NK-92 (cell line): ENCODE data around the gene MMP13.
"Not testable (repeated sequence)": the region's sequence is repeated elsewhere in the genome, so short reads cannot be mapped to it uniquely, and the experiment has no call there.

Experiments used
- DNase-seq: peaks from one replicate; lab custom pipeline; 2025; ENCODE audit not compliant: unreplicated experiment; lab: John Stamatoyannopoulos, UW

MMP13 gene

DNA sequence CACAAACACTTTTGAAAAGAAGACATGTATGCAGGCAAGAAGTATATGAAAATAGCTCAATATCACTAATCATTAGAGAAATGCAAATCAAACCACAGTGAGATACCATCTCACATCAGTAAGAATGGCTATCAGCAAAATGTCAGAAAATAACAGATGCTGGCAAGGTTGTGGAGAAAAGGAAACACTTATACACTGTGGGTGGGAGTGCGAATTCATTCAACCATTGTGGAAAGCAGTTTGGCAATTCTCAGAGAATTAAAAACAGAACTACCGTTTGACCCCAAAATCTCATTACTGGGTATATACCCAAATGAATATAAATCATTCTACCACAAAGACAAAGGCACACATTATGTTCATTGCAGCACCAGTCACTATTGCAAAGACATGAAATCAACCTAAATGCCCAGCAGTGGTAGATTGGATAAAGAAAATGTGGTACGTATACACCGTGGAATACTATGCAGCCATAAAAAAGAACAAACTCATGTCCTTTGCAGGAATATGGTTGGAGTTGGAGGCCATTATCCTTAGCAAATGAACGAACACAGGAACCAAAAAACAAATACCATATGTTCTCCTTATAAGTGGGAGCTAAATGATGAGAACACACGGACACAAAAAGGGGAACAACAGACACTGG is 18.5 kb downstream of the MMP13 start:
- no peak for DNase-seq

DNA sequence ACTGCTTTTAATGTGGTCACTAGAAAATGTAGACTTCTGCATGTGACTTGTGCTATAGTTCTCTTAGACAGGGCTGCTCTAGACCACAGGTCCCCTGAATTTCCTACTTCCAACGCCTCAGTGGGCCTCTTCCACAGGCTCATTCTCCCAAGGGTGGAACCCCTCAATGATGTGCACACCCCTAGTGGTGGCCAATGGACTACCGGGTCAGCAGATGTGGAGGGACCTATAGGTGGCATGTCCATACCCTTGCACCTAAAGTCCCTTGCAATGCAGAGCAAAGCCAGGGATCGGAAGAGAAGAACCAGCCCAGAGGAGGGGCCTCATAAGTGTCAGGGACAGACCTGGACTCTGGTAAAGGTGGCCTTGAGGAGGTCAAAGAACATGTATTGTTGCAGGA is 20.0 kb downstream of the MMP13 start:
- no peak for DNase-seq

DNA sequence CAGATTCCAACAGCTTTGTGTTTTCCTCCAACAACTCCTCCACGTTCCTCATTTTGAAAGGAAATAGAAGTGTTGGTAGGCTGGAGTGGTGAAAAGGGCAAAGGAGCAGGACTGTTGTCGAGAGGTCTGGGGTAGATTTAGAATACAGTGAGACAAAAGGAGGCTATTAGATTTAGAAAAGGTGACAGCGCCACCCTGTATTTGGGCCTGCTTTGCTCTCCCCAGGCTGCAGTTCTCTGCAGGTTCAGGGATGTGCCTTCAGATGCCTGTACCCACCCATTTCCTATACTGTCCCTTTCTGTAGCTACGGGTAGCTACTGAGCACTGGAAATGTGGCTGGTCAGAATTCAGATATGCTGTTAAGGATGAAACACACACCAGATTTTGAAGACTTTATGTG is 20.8 kb downstream of the MMP13 start:
- no peak for DNase-seq

DNA sequence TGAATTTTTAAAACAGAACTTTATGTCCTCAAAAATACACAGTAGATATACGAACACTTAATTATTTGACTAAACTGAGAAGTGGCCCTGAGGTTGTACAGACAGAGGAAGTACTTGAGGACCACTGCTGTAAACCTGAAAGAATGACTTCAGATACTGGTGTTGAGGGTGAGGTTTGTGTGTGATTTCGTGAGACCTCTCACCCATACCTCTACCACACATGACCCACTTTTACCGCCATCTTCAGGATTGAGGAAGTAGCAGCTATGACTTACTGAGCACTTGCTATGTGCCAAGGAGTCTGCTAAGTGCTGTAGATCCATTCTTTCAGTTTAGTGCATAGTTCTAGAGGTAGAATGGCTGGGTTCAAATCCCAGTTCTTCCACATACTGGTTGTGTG is 21.9 kb downstream of the MMP13 start:
- DNase-seq, result no peak

DNA sequence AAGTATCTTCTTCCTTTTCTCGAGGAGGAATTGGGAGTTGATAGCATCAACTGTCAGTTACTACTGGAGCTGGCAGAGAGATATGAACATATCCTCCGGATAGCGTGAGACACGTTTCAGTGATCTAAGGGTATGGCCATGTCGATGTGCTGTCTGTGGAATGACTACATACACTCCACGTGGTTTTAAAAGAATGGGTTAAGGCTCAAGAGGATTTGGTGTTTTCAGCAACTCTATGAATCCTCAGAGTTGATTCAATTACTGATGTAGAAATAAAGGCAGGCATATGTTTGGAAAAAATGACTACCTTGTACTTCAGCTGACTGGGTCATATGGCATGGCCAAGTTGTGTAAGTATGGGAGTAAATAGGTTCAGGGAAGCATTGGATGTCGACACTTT is 22.9 kb downstream of the MMP13 start:
- no peak for DNase-seq

DNA sequence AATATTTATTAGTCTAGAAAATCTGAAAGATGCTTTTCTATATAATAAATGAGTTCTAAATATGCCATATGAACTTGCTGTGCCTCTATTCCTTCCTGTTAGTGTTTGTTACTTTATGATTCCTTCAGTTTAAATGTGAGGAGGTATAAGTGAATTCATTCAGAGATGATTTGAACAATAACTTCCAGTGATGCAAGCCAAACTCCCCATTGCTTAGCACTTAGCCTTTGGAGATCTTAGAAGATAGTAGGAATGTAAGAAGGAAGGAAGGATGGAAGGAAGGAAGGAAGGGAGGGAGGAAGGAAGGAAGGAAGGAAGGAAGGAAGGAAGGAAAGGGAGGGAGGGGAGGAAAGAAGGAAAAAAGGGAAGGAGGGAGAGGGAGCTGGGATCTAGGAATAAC is 25.1 kb downstream of the MMP13 start:
- no peak for DNase-seq

DNA sequence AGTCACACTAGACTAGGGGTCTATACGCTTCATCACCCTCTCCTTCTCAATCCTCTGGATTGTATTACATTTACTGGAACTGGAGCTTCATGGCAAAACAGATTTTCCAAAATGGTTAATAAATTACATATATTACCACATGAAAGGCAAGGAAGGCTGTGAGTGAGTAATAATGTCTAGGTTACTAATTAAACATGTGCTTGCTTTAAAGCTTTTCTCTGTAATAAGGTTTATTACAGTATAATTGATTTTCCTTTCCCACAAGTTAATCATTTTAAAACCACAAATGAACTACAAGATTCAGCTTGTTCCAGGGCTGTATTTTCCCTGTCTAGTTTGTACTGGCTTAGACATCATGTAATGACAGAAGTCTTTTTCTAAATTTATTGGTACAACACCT is 25.6 kb downstream of the MMP13 start:
- DNase-seq, result no peak

DNA sequence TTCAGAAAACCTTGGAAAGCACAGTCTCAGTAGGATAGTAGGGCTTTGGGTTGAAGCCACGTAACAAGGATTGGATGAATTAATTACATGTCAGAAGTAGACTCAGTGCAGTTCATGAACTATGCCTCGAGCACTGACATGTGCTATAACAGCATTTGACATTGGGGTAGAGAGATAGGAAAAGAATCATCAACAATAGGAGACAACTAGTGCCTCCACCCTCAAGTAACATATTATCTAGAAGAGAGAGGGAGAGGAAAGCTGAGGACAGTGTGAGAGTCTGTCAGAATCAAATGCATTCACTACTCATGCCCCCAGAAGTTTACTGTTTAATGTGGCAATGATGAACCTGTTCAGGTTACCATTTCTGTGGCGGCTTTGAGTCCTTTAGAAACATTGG is 26.4 kb downstream of the MMP13 start:
- DNase-seq, result no peak

DNA sequence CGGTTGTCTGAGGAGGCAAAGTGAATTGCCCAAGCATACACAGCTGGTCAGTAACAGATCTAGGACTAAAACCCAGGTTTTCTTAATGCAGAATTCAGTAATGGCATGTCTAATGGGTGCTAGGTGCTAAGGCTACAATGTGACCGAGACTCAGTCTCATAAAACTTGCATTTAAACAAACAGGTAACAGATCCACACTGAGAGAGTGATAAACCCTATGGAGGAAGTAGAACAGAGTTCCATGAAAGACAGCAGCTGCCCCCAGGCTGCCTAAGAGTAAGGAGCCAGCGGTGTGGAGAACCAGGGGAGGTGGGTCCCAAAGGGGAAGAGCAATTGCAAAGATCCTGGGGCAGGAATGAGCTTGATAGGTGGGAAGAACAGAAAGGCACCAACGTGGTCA is 27.3 kb downstream of the MMP13 start:
- DNase-seq, result no peak

DNA sequence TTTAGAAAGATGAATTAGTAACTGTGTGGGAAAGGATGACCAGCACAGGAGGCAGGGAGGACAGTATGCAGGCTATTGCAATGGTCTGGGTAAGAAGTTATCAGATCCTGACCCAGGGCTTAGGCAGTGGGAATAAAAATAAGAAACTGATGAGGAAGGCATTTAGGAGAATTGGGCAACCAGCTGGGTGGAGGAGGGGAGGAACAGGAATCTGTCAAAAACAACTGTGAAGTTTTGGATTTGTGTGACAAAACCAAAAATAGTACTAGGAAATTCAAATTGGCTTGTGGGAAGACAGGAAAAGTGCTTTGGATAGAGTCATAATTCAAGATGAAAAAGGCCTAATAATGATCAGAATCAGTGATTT is 27.9 kb downstream of the MMP13 start:
- DNase-seq, result no peak

DNA sequence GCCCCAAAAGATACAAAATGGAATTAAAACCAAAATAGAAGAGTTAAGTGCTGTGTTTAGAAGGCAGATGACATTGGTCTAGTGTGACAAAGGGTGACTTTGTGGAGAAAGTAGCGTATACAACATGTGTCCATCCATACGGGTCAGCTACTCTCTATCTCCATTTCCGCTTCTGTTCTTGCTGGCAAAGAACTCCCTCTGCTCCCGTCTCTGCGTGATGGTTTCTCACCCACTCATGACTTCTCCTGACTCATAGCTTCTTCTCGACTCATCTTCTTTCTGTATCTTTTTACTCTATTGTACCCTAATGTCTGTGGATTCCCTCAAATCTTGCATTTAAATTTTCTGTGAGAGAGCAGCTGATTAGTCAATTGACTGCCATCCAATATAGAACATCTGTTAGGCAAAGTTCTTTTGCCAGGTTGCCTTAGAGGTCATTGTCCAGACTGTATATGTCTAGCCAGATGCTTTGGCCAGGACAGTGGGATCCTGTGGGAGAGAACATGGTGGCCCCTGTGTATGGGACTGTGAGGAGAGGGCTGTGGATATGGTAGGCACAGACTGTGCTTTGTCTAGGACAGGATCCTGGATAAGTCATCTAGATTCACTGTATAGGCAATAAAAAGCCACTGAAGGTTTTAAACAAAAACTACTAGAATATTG is 28.4 kb downstream of the MMP13 start:
- DNase-seq, result no peak

DNA sequence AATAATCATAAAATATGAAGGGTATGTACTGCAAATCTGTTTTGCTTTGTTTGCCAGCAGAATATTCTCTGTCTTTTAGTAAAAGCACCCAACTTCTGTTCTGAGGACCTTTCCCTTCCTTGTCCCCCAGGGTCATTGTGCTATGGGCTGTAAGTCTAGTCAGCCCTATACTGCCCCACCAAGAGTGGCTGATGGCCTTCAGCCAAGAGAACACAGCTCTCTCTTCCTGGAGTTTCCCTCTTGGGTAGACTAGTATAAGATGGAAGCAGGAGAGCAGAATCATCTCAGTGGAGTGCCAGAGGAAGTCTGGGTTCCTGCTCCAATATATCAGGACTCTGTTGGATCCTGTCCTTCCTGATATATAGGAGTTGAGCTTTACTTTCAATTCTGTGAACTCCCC is 29.0 kb downstream of the MMP13 start:
- no peak for DNase-seq

DNA sequence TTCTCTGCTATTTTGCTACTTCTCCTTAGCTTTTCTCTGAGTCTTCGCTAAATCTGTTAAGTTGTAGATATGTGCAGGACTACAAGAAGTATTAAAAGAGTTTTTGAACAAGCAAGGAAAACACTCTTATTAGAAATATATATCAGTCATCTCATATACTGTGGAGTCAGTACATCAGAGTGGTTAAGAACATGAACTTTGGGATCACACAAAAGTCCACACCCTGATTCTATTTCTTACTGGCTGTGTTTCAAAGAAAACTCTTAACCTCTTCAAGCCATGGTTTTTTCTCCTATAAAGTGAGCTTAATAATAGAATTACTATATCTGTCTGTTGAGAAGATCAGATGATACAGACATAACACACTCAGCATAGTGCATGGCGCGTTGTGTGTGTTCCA is 29.5 kb downstream of the MMP13 start:
- DNase-seq, result no peak

DNA sequence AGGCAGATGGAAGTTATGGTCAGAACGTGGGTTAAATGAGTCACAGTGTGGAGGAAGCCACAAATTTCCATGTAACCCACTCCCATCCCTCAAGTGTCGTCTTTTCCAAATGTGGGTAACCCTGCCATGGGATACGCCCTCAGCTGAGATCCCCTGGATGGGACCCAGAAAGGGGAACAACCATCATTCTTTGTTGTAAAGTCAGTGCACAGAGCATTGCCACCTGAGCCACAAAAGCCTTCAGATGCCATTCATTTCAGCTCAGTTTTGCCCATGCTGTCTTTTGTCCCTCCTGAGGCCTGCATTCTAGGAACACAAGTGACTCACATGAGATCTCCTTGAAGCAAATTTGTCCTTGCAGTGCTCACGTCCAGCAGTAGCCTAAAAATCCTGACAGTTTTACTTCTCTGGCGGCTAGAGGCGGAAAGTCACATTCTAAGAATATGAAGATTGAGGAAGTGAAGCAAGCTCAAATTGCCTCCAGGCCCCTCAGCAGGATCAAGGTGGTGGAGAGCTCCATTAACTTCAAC is 30.6 kb downstream of the MMP13 start:
- no peak for DNase-seq

DNA sequence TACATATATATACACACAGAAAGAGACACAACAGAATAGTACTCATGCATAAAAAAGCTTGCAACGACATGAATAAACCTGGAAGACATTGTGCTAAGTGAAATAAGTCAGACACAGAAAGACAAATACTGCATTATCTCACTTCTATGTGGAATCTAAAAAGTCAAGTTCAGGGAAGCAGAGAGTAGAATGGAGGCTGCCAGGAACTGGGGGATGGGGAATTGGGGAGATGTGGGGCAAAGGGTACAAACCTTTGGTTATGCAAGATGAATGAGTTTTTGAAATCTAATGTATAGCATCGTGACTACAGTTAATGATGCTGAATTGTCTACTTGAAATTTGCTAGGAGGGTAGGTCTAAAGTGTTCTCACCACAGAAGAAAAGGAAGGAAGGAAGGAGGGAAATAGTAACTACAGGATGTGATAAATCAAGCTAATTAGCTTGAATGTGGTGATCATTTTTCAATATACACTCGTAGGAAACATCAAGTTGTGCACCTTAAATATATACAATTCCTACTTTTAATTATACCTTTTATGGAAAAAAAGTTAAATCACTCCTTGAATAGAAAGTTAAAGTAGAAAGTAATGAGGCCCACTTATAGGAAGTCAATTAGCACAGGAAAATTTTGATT is 33.8 kb downstream of the MMP13 start:
- DNase-seq, result no peak

DNA sequence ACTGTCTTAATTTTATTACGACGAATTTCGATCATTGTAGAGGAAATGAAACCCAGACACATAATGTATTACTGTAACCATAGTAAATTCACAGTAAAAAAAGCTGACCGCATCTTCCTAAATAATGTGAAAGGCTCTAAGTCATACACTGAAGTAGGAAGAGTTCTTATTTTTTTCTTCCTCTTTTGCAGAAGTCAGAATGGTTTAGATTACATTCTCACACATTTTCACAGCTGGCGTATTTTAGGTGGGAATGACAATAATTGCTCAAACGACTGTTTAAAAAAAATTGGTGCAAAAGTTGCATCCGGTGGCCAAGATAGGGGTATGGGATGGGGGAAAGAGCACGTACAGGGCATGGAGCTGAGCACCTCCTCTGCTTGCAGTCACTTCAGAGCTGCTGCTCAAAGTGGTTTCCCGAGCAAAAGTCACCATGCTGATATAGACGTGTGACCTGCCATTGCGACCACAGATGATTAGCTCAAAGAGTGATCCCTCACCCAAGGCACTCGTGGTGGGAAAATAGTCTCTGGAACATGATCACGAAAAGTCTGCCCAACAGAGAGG is 35.3 kb downstream of the MMP13 start:
- no peak for DNase-seq

DNA sequence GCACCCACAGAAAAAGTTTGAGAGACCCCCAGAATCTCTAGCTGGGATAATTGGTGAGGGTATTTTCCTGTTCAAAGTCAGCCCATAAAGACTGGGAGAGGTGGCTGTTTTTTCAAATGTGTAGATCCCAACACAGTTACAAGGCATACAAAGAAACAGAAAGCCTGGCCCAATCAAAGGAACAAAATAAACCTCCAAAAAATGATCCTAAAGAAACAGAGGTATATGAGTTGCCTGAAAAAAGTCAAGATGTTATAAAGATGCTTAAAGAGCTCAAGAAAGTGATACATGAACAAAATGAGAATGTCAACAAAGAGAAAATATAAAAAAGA is 40.5 kb downstream of the MMP13 start:
- no peak for DNase-seq

DNA sequence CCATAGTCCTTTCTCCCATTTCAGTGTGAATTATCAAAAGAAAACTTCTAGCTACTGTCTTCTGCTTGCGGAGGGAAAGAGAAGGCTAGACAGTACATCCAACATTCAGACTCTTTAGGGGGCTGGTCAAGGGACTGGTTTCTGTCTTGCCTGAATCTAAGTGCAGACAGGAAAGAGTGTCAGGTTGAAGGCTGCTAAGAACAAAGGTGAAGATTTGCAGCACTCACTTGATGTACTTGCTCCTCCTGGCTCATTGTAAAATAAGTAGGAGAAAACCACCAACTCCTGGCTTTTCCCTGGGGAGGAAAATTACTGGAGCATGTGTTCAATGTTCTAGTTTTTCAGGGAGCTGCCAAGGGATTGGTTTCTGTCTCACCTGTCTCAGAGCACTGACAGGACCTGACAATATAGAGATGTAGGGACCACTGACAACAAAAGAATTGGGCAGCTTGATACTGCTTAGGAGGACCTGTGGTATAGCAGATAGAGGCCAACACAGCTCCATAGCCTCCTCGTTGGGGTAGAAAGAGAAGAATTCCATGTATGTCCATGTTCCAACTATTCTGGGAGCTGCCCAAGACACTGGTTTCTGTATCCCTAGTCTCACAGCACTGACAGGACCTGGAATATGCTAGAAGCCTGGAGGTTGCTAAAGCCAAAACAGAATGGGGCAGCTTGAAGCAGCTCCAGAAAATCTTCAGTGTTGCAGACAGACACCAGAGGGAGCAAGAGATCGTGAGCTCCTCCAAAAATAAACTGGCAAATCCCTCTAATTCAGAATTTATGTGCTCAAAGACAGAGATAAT is 41.1 kb downstream of the MMP13 start:
- no peak for DNase-seq

DNA sequence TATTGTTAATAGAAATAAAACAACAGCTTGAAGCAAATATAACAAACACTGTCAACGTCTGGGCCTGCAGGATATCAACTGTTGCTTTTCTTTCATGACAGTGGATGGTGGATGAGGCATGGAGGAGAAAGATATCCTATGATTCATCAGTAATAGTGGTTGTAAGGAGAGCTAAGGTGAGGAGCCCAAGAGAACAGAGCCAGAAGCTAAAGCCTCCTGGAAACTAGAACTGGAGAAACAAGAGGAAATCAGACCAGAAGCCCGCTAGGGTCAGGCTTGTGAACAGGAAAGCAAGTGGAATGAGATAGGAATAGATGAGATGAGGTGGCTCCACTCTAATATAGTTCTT is 43.1 kb downstream of the MMP13 start:
- DNase-seq, result no peak

DNA sequence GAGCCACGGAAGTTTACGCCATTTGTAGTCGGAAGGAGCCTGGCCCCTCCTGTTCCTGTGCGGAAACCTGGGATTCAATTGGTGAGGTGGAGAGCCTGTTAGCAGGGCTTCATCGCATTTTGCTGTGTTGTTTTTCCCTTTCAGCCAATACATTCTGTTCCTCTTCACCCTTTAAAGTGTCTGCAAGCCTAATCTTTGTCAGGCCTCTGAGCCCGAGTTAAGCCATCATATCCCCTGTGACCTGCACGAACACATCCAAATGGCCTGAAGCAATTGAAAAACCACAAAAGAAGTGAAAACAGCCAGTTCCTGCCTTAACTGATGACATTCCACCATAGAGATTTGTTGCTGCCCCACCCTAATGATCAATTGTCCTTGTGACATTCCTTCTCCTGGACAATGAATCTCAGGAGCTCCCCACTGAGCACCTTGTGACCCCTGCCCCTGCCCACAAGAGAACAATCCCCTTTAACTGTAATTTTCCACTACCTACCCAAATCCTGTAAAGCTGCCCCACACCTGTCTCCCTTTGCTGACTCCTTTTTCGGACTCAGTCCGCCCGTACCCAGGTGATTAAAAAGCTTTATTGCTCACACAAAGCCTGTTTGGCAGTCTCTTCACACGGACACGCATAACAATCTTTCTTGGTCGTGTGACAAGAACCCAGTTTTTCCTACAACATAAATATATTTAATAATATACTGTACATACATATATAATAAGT is 43.6 kb downstream of the MMP13 start:
- DNase-seq, result no peak

DNA sequence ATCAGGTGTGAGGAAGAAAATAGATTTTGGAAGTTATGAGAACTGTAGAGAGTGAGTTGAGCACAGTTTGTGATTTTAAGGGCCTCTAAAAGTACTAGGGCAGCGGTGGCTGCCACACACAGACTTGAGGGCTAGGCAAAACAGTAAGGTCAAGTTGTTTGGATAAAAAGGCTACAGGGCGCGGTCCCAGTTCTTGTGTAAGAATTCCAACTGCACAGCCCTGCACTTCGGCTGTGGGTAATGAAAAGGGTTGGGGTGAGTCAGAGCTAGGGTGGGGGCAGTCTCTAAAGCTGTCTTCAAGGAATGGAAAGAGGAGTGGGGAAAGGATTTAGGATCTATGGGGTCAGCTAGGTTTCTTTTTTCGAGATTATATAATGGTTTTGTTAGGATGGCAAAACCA is 49.7 kb downstream of the MMP13 start:
- not testable (repeated sequence) for DNase-seq
